GM21786 (cell line): ENCODE measurements around the gene IFITM5.

Experiments used
- ATAC-seq: cut with Tn5 transposase; IDR thresholded peaks from one replicate; pipeline ENCODE4 v1.9.1; 2021; ENCODE audit not compliant: unreplicated experiment

Gene IFITM5

GRCh38 chr11:285021-285893, 14.1 kb downstream of the IFITM5 start:
- ATAC-seq, result no peak

- no peak for ATAC-seq
These were observed 15.0 kb downstream of the IFITM5 start for GRCh38 chr11:284105-285020.

GRCh38 chr11:283405-284104, 15.8 kb downstream of the IFITM5 start:
- no peak for ATAC-seq

- ATAC-seq, result no peak
These were observed 16.5 kb downstream of the IFITM5 start for GRCh38 chr11:282630-283360.

- no peak for ATAC-seq
These were observed 17.2 kb downstream of the IFITM5 start for GRCh38 chr11:282171-282570.

GRCh38 chr11:281486-282161, 17.7 kb downstream of the IFITM5 start:
- no peak for ATAC-seq

GRCh38 chr11:280706-281485, 18.4 kb downstream of the IFITM5 start:
- no peak for ATAC-seq

GRCh38 chr11:279966-280705, 19.2 kb downstream of the IFITM5 start:
- ATAC-seq, result no peak

- ATAC-seq, result no peak
These were observed 20.0 kb downstream of the IFITM5 start for GRCh38 chr11:279040-279965.

GRCh38 chr11:278001-278951, 21.1 kb downstream of the IFITM5 start, which contains the start of gene NLRP6:
Gene NLRP6 (plus strand): TSS chr11:278407. CDS start chr11:278570, 163 bp downstream.
- ATAC-seq, result no peak

GRCh38 chr11:276219-276618, 23.1 kb downstream of the IFITM5 start:
- ATAC-seq, result no peak

- no peak for ATAC-seq
These were observed 26.5 kb downstream of the IFITM5 start for GRCh38 chr11:272931-273198.

GRCh38 chr11:272195-272930, 27.0 kb downstream of the IFITM5 start:
- no peak for ATAC-seq

- ATAC-seq, result no peak
These were observed 28.0 kb downstream of the IFITM5 start for GRCh38 chr11:271319-271715.

- ATAC-seq, result no peak
These were observed 28.6 kb downstream of the IFITM5 start for GRCh38 chr11:270451-271318.
